ENCODE results near the gene SAG.
"Not testable (repeated sequence)": the region's sequence is repeated elsewhere in the genome, so short reads cannot be mapped to it uniquely, and the experiment has no call there.

The SAG gene

GRCh38 chr2:233374776-233375175 is 67.2 kb downstream of the SAG start:
- in situ Hi-C loops (cut with MboI; ENCODE audit: low sequenced_read_pairs) = not testable (repeated sequence)

DNA sequence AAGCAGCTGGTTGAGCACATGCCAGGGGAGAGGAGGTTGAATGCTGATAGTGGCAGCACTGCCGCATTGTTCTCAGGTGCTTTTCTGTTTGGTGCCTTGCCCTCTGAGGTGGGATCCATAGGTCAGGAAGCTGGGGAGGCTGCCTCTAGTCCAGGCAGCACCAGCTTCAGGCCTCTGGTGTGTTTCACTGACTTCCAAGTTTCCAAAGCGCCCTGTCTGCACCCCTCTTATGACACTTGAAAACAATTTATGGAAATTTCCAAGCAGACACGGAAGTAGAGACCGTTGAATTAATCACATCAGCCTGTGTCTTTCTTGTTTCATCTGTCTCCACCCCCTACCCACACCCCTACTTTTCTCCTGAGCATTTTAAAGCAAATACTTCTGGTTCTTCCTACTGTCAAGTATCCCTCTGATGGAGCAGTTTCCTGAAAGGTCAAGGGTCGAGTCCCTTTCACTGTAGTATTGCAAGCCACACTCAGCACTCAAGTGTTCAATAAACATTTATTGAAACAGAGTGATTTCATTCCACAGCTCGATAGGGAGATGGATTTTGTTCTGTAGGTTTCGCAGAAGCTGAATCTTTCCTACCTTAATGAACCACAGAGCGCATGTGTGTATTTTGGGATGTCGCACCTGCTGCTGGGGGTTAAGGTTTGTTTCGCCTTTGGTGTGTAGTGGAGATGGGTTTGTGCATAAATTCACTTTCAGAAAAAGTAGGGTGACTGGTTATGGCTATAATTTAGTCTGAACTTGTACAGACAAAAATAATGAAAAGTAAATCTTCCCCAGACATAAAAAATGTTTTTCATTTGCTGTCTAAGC is 68.1 kb downstream of the SAG start:
- in situ Hi-C loops (cut with MboI; ENCODE audit: low sequenced_read_pairs) = no loop called here

GRCh38 chr2:233379034-233379433 is 71.4 kb downstream of the SAG start:
- in situ Hi-C loops (cut with MboI; ENCODE audit: low sequenced_read_pairs) = no loop called here

DNA sequence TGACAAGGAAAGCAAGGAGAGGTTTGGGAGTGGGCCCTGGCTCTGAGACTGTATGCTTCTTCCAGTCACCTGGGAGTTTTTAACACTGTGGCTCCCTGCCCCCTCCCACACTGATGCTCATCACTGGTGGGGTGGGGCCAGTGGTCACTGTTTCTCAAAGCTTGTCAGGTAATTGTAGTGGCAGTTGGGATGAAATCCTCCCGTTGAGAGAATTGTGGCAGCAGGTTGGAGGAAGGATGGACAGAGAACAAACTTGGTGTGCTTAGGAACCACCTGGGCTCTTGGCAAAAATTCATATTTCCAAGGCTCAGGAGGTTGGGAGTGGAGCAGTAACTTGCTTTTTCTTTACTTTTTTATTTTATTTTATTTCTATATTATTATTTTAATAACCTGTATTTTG is 71.8 kb downstream of the SAG start:
- in situ Hi-C loops (cut with MboI; ENCODE audit: low sequenced_read_pairs) = no loop called here

DNA sequence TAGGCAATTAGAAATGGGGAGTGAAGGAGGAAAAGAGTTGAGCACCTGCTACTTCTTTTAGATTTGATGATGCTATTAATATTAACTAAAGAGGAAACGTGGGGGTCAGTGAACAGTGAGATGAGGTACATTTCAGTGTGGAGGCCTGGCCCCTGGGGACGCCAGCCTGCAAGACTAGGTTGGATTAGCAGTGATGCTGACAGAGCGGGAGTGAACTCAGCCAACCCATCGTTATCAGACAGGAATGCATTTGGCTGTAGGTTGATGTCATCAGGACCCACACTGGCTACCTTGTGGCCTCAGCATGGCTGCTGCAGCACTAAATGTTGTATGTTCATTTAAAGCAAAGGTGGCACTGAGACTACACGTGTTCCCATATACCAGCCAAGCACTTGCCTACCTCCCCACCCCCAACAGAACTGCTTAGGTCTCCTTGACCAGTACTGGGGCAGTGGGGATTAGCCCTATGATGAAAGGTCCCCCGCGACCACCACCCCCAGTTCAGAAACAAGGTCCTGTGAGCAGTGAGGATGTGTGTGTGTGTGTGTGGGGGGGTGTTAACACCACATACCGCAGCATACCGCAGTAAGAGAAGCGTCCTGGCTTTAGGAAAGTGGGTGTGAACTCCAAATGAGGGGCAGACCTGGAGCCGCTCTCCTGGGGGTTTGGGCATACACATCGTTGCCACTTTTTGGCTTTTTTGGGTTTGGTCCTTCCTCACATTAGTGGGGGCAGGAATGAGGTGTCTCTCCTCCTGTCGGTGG is 72.7 kb downstream of the SAG start:
- in situ Hi-C loops (cut with MboI; ENCODE audit: low sequenced_read_pairs) = no loop called here

GRCh38 chr2:233380995-233381637 is 73.5 kb downstream of the SAG start:
- in situ Hi-C loops (cut with MboI; ENCODE audit: low sequenced_read_pairs) = no loop called here

GRCh38 chr2:233381638-233381995 is 74.0 kb downstream of the SAG start:
- in situ Hi-C loops (cut with MboI; ENCODE audit: low sequenced_read_pairs) = no loop called here

DNA sequence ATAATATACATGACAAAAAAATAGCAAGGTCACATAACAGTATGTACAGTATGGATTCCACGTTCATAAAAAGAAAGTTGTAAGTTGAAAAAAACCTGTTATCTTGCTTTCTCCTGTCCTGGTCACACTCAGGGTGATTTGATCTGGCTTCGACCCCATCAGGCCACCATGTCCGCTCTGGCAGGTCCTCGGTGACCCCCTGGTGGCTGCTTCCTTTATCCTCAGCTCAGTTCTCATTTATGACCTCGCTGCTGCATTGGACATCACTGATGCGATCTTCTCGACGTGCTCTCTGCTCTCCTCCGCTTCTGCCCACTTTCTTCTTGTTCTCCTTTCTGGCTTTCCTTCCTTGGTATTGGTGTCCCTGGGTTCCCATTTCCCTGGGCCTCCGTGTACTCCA is 76.4 kb downstream of the SAG start:
- in situ Hi-C loops (cut with MboI; ENCODE audit: low sequenced_read_pairs) = no loop called here

DNA sequence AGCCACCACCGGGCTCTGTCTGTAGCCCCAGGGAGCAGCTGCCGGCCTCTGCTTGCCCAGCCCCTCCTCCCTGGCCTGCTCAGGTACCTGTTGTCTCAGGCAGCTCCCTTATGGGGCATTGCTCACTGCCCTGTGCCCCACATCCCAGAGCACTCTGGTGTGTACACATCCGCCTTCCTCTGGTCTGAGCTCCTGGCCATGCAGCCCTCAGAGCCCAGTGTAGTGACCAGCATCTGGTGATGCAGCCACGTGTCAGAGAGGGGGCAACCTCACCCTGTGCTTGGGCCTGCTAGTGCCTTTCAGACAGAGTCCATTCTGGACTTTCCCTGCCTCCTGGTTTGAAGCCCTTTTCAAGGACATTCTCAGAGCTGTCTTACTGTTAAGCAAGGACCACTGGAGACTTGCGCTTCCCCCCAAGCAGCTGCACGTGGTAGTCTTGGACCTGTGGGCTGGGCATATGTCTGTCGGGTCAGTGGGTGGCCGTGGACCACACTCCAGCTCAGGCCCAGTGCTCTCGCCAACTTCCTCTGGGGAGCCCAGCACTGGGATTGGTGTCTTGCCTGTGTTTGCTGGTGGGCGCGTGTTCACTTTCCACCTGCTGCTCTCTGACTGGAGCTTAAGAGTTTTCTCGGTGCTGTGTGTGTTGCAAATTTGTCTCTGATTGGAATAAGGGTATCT is 77.3 kb downstream of the SAG start:
- in situ Hi-C loops (cut with MboI; ENCODE audit: low sequenced_read_pairs) = no loop called here

DNA sequence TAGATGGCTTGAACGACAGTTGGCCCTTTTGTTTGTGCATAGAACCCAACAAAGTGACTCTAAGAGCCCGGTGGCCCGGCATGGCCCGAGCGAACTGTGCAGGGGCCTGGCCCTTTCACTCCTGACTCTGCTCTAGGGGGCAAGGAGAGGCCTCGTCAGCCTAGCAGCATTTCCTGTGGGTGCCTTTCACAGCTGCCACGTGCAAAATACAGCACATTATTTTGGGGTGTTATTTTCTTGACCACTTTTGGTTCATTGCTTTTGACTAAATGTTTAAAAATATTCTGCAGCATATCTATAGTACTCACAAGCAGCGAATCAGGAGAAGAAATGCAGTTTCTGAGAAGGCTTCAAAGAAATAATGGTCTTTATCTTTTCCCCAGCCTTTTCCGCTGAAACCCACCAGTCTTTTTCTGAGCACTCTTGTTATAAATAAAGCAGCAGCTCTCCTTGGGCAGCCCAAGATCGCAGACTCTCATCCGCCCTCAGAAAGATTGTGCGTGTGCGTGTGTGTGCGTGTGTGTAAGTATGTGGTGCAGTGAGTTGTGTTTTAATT is 78.0 kb downstream of the SAG start:
- in situ Hi-C loops (cut with MboI; ENCODE audit: low sequenced_read_pairs) = no loop called here

GRCh38 chr2:233386382-233387041 is 78.9 kb downstream of the SAG start:
- in situ Hi-C loops (cut with MboI; ENCODE audit: low sequenced_read_pairs) = no loop called here

GRCh38 chr2:233387225-233387624 is 79.6 kb downstream of the SAG start:
- in situ Hi-C loops (cut with MboI; ENCODE audit: low sequenced_read_pairs) = no loop called here

- in situ Hi-C loops (cut with MboI; ENCODE audit: low sequenced_read_pairs) = no loop called here
Observed at GRCh38 chr2:233387667-233388528, 80.3 kb downstream of the SAG start.

- in situ Hi-C loops (cut with MboI; ENCODE audit: low sequenced_read_pairs) = no loop called here
Observed at GRCh38 chr2:233389601-233390125, 82.0 kb downstream of the SAG start.

DNA sequence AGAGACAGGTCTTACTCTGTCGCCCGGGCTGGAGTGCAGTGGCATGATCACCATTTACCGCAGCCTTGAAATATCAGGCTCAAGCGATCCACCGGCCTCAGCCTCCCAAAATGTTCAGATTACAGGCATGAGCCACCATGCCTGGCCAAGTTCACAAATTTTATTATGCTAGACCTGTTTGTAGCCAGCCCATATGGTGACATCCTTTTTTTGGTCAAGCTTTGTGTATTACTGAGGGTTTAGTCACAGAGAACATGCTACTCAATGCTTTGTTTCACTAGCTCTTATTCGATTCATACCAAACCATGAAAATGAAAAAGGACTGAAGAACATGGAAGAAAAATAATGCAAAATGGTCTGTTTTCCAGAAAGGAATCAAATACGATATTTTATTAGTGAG is 88.1 kb downstream of the SAG start:
- in situ Hi-C loops (cut with MboI; ENCODE audit: low sequenced_read_pairs) = no loop called here

All from HL-60/S4 (cell line).